Naive thymus-derived CD4-positive, alpha-beta T cell (primary cell): ENCODE data around the gene IFT74. TPM values are rescaled to one million over a fixed set of nuclear protein-coding genes. Genes with fewer than 3 reads are reported as not detected.

Experiments used
- ATAC-seq: fragments of 150-1000 bp; cut with Tn5 transposase; 2 replicates; pipeline ENCODE4 v1.10.0; 2021; ENCODE audit warnings: mild to moderate bottlenecking, moderate library complexity
- CTCF ChIA-PET: fragments of 350-600 bp; sonication (Branson Sonifier 250); formaldehyde crosslinking; loops from one replicate; lab custom pipeline; 2021; ENCODE audit warnings: antibody characterized with exemption; lab: Charles Lee
- POLR2A ChIA-PET: fragments of 350-600 bp; sonication (Branson Sonifier 250); formaldehyde crosslinking; loops from one replicate; lab custom pipeline; 2021; ENCODE audit warnings: antibody characterized with exemption, inconsistent platforms; lab: Charles Lee
- DNase-seq, 9 donors: peaks; one replicate each; pipeline versions ENCODE4 v3.0.0 to v3.0.0-alpha.2; 2020 to 2022; ENCODE audit warnings: mixed read lengths in 1 of 9
- H3K27ac ChIP-seq: one replicate; pipeline ENCODE4 v1.7.0; 2013; ENCODE audit warnings: mild to moderate bottlenecking, low read depth, low read length, moderate library complexity
- H3K27me3 ChIP-seq, 2 donors: one replicate each; pipeline ENCODE4 v1.7.0; 2013; ENCODE audit warnings: low read length in 2 of 2, mild to moderate bottlenecking in 2 of 2, moderate library complexity in 2 of 2; ENCODE audit not compliant: control insufficient read depth in 2 of 2, insufficient read depth in 2 of 2
- H3K36me3 ChIP-seq, 3 experiments: 1 replicate in 2 of 3; 2 replicates in 1 of 3; pipeline ENCODE4 v1.7.0; 2013; ENCODE audit warnings: low read length in 3 of 3, mild to moderate bottlenecking in 3 of 3, moderate library complexity in 1 of 3; ENCODE audit not compliant: insufficient read depth in 3 of 3, control insufficient read depth in 2 of 3
- H3K4me1 ChIP-seq, 2 donors: one replicate each; pipeline ENCODE4 v1.7.0; 2013; ENCODE audit warnings: low read length in 2 of 2, mild to moderate bottlenecking in 2 of 2, moderate library complexity in 1 of 2; ENCODE audit not compliant: control insufficient read depth in 2 of 2, insufficient read depth in 2 of 2
- H3K4me3 ChIP-seq: 2 replicates; pipeline ENCODE4 v1.7.0; 2013; ENCODE audit warnings: mild to moderate bottlenecking, low read length
- H3K9me3 ChIP-seq, 3 experiments: 1 replicate in 2 of 3; 2 replicates in 1 of 3; pipeline ENCODE4 v1.7.0; 2013; ENCODE audit warnings: low read length in 3 of 3; ENCODE audit not compliant: control insufficient read depth in 2 of 3
- H3K27ac Mint-ChIP-seq, 9 donors: one replicate each; pipeline ENCODE4 v1.8.0; 2020 to 2022; ENCODE audit warnings: mixed read lengths in 9 of 9, mild to moderate bottlenecking in 8 of 9, moderate library complexity in 5 of 9, inconsistent platforms in 2 of 9
- H3K27me3 Mint-ChIP-seq, 5 donors: one replicate each; pipeline ENCODE4 v1.8.0; 2021 to 2022; ENCODE audit warnings: mixed read lengths in 5 of 5, mild to moderate bottlenecking in 1 of 5
- H3K36me3 Mint-ChIP-seq, 5 donors: one replicate each; pipeline ENCODE4 v1.8.0; 2020 to 2022; ENCODE audit warnings: mixed read lengths in 5 of 5, mild to moderate bottlenecking in 3 of 5, inconsistent platforms in 1 of 5
- H3K4me1 Mint-ChIP-seq, 7 donors: one replicate each; pipeline ENCODE4 v1.8.0; 2020 to 2022; ENCODE audit warnings: mixed read lengths in 7 of 7, mild to moderate bottlenecking in 3 of 7, inconsistent platforms in 1 of 7
- H3K4me3 Mint-ChIP-seq, 10 donors: one replicate each; pipeline ENCODE4 v1.8.0; 2020 to 2022; ENCODE audit warnings: mild to moderate bottlenecking in 10 of 10, mixed read lengths in 10 of 10, moderate library complexity in 6 of 10, inconsistent platforms in 2 of 10
- H3K9me3 Mint-ChIP-seq, 11 donors: one replicate each; pipeline ENCODE4 v1.8.0; 2020 to 2022; ENCODE audit warnings: mixed read lengths in 11 of 11, mild to moderate bottlenecking in 4 of 11, inconsistent platforms in 1 of 11, moderate library complexity in 1 of 11
- intact Hi-C, 2 donors: fragments of 100-400 bp; cut with micrococcal nuclease; formaldehyde crosslinking; loops; one replicate each; pipeline ENCODE4 v1.15.1; 2023
- polyA plus RNA-seq, 2 donors: library from polyadenylated mRNA; unstranded; fragments of 300-500 nt; fragmentation: Illumina TruSeq; gene quantifications; one replicate each; pipeline ENCODE4 v1.2.3, GENCODE V29; 2021
- total RNA-seq, 6 experiments: library from RNA in 5 of 6; stranded (reverse) in 5 of 6; gene quantifications; 1 replicate in 5 of 6; 2 replicates in 1 of 6; pipeline ENCODE4 v1.2.3 and lab custom pipeline; 2021 to 2026

Gene IFT74
- total RNA-seq: 10 to 100 TPM in 2 of 5 experiments, 1 to 10 TPM in 3; 8.0 to 11.6 (median 9.7) TPM
- polyA plus RNA-seq: 10 to 100 TPM in 1 of 2 donors, 1 to 10 TPM in 1; 9.0 to 12.4 TPM
- 18.4 reads per million, percentile 48 among the genes with 10 or more reads in this experiment for total RNA-seq (lab: John Stamatoyannopoulos, UW)

- peaks cover 13 to 47% (median 38%) of the 10 kb centered on the region in 7 donors for H3K4me1 Mint-ChIP-seq
- H3K36me3 Mint-ChIP-seq: peaks cover 0 to 3% (median 0%) of the 10 kb centered on the region in 5 donors
- Histone ChIP-seq H3K36me3 (no peaks in the 10 kb centered on the region), H3K4me3 (peak within 1 kb of the TSS; percentile 76), H3K4me1 (peaks cover 0 to 3% of the 10 kb centered on the region in 2 donors), H3K9me3 (no peaks in the 10 kb centered on the region), H3K27ac (peak within 1 kb of the TSS; percentile 82), H3K27me3 (no peaks in the 10 kb centered on the region)
- intact Hi-C loops: loop anchor here (1.0 to 2.0 kb wide), 4 partner anchors 9 to 617 kb away; partner anchors contain the start of genes C9orf72 (in 2 of the 2), CAAP1 (in 2 of the 2) and PLAA (in 2 of the 2)
- POLR2A ChIA-PET: interaction anchor here (0.6 to 2.8 kb wide), 10 partner anchors 9 to 617 kb away, joined by 3 to 20 read pairs (median 4); partner anchors contain the start of genes C9orf72, CAAP1 and PLAA
- H3K27ac Mint-ChIP-seq: peak within 1 kb of the TSS; percentile 91 to 98 (median 96)
- CTCF ChIA-PET: interaction anchor here (1.2 kb wide), 1 partner anchor 11 kb away, joined by 3 read pairs; no protein-coding TSS in a partner anchor
- no peaks in the 10 kb centered on the region for H3K9me3 Mint-ChIP-seq
- peak within 1 kb of the TSS; percentile 80 to 99 (median 95) for H3K4me3 Mint-ChIP-seq
- ATAC-seq (peak; percentile 100), DNase-seq (peak; percentile 84 to 97 (median 93))
- no peaks in the 10 kb centered on the region for H3K27me3 Mint-ChIP-seq
These were observed at the start of gene IFT74 for GRCh38 chr9:26955921-26956859. IFT74 (plus strand) TSS chr9:26956412; CDS start chr9:26961968, 5,556 bp downstream.

DNA sequence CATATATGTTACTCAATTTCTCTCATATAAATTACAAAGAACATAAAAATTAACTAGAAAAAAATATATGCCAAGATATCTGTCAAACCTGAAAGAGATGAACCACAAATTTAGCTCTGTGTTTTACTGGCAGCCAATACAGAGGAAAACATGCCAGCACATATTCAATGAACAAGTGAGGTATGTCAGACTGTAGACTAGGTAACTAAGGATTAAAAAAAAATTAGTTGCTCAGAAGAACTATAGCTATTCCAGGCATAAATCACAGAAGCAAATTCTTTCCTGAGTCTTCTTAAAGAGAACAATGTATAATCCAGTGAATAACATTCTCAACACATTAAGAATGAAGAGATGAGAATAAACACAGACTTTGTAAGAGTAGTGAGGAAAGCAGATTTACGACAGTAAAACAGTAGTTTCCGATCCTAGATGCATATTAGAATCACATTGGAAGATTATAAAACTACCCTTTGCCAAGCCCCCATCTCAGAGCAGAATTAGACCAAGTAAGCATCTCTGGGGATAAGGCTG, 43.0 kb upstream of the IFT74 start:
- Mint-ChIP-seq H3K9me3 (no peaks in the 10 kb centered on the region), H3K4me1 (peaks cover 0 to 3% (median 0%) of the 10 kb centered on the region in 7 donors), H3K27ac (no peak overlapping the region), H3K36me3 (peaks cover 10 to 47% (median 30%) of the 10 kb centered on the region in 5 donors), H3K4me3 (no peak overlapping the region), H3K27me3 (no peaks in the 10 kb centered on the region)
- intact Hi-C loops: no loop called here
- POLR2A ChIA-PET: no interaction called here
- no peaks in the 10 kb centered on the region for H3K27me3 ChIP-seq
- ATAC-seq (no peak), DNase-seq (no peak)
- H3K4me3 ChIP-seq: no peak overlapping the region
- H3K4me1 ChIP-seq: no peaks in the 10 kb centered on the region
- peaks cover 9 to 36% (median 9%) of the 10 kb centered on the region in 3 experiments for H3K36me3 ChIP-seq
- H3K27ac ChIP-seq: no peak overlapping the region
- H3K9me3 ChIP-seq: no peaks in the 10 kb centered on the region
- CTCF ChIA-PET: no interaction called here

GRCh38 chr9:26919698-26920097, 36.5 kb upstream of the IFT74 start:
- H3K4me3 ChIP-seq: no peak overlapping the region
- Mint-ChIP-seq H3K4me1 (peaks cover 0 to 4% (median 0%) of the 10 kb centered on the region in 7 donors), H3K36me3 (peaks cover 23 to 67% (median 53%) of the 10 kb centered on the region in 5 donors), H3K9me3 (no peaks in the 10 kb centered on the region), H3K27ac (no peak overlapping the region), H3K4me3 (no peak overlapping the region), H3K27me3 (no peaks in the 10 kb centered on the region)
- peaks cover 14 to 83% (median 35%) of the 10 kb centered on the region in 3 experiments for H3K36me3 ChIP-seq
- ChIA-PET POLR2A (no interaction called here), CTCF (no interaction called here)
- intact Hi-C loops: no loop called here
- DNase-seq (no peak), ATAC-seq (no peak)
- H3K27me3 ChIP-seq: no peaks in the 10 kb centered on the region
- no peaks in the 10 kb centered on the region for H3K9me3 ChIP-seq
- H3K4me1 ChIP-seq: no peaks in the 10 kb centered on the region
- H3K27ac ChIP-seq: no peak overlapping the region

GRCh38 chr9:26925609-26926008, 30.6 kb upstream of the IFT74 start:
- ChIA-PET CTCF (no interaction called here), POLR2A (no interaction called here)
- no peaks in the 10 kb centered on the region for H3K27me3 Mint-ChIP-seq
- Histone ChIP-seq H3K9me3 (no peaks in the 10 kb centered on the region), H3K4me1 (no peaks in the 10 kb centered on the region), H3K4me3 (no peak overlapping the region), H3K27me3 (no peaks in the 10 kb centered on the region), H3K36me3 (peaks cover 10 to 70% (median 51%) of the 10 kb centered on the region in 3 experiments), H3K27ac (no peak overlapping the region)
- no peak for DNase-seq
- H3K36me3 Mint-ChIP-seq: peaks cover 26 to 52% (median 40%) of the 10 kb centered on the region in 5 donors
- peaks cover 0 to 11% (median 0%) of the 10 kb centered on the region in 7 donors for H3K4me1 Mint-ChIP-seq
- no peaks in the 10 kb centered on the region for H3K9me3 Mint-ChIP-seq
- intact Hi-C loops: loop anchor here in 1 of 2 donors (5.0 kb wide), 1 partner anchor 33 kb away; the partner anchor contains the start of gene CAAP1
- no peak for ATAC-seq
- no peak overlapping the region for H3K4me3 Mint-ChIP-seq
- no peak overlapping the region for H3K27ac Mint-ChIP-seq

DNA sequence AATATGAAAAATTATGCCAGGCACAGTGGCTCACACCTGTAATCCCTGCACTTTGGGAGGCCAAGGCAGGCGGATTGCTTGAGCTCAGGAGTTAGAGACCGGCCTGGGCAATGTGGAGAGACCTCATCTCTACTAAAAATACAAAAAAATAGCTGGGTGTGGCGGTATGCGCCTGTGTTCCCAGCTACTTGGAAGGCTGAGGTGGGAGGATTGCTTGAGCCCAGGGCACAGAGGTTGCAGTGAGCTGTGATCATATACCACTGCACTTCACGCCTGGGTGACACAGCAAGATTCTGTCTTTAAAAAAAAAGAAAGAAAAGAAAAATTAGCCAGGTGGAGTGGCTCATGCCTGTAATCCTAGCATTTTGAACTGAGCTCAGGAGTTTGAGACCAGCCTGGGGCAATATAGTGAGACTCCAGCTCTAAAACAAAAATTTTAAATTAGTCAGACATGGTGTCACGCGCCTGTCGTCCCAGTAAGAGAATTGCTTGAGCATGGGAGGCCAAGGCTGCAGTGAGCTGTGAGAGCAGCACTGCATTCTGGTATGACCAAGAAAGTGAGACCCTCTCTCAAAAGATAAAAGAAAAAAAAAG, 27.2 kb upstream of the IFT74 start:
- Mint-ChIP-seq H3K4me1 (peaks cover 0 to 7% (median 0%) of the 10 kb centered on the region in 7 donors), H3K27me3 (no peaks in the 10 kb centered on the region), H3K4me3 (no peak overlapping the region), H3K9me3 (no peaks in the 10 kb centered on the region), H3K36me3 (peaks cover 16 to 34% (median 26%) of the 10 kb centered on the region in 5 donors), H3K27ac (no peak overlapping the region)
- peaks cover 10 to 44% (median 25%) of the 10 kb centered on the region in 3 experiments for H3K36me3 ChIP-seq
- no peak overlapping the region for H3K4me3 ChIP-seq
- CTCF ChIA-PET: interaction anchor here (0.6 kb wide), 1 partner anchor 30 kb away, joined by 3 read pairs; no protein-coding TSS in a partner anchor
- H3K27ac ChIP-seq: no peak overlapping the region
- H3K9me3 ChIP-seq: no peaks in the 10 kb centered on the region
- POLR2A ChIA-PET: no interaction called here
- no peak for DNase-seq
- intact Hi-C loops: loop anchor here in 1 of 2 donors (5.0 kb wide), 1 partner anchor 37 kb away; the partner anchor contains the start of gene CAAP1
- no peaks in the 10 kb centered on the region for H3K27me3 ChIP-seq
- no peaks in the 10 kb centered on the region for H3K4me1 ChIP-seq
- ATAC-seq: no peak

- Mint-ChIP-seq H3K36me3 (peaks cover 6 to 28% (median 20%) of the 10 kb centered on the region in 5 donors), H3K4me3 (peak overlapping the region in 1 of 10 donors; percentile 18), H3K27ac (no peak overlapping the region), H3K4me1 (peaks cover 31 to 53% (median 48%) of the 10 kb centered on the region in 7 donors), H3K9me3 (peaks cover 0 to 14% (median 7%) of the 10 kb centered on the region in 11 donors), H3K27me3 (no peaks in the 10 kb centered on the region)
- CTCF ChIA-PET: no interaction called here
- ATAC-seq: no peak
- H3K27me3 ChIP-seq: no peaks in the 10 kb centered on the region
- no peak overlapping the region for H3K27ac ChIP-seq
- intact Hi-C loops: no loop called here
- no peaks in the 10 kb centered on the region for H3K9me3 ChIP-seq
- POLR2A ChIA-PET: interaction anchor here (1.0 kb wide), 1 partner anchor 20 kb away, joined by 5 read pairs; the partner anchor contains the start of gene IFT74
- H3K4me1 ChIP-seq: peaks cover 7 to 15% of the 10 kb centered on the region in 2 donors
- H3K36me3 ChIP-seq: peaks cover 0 to 12% (median 0%) of the 10 kb centered on the region in 3 experiments
- no peak for DNase-seq
- H3K4me3 ChIP-seq: no peak overlapping the region
These were observed 20.4 kb upstream of the IFT74 start for GRCh38 chr9:26935847-26936246.
